ENCODE measurements around the gene SULT2A1.

DNA sequence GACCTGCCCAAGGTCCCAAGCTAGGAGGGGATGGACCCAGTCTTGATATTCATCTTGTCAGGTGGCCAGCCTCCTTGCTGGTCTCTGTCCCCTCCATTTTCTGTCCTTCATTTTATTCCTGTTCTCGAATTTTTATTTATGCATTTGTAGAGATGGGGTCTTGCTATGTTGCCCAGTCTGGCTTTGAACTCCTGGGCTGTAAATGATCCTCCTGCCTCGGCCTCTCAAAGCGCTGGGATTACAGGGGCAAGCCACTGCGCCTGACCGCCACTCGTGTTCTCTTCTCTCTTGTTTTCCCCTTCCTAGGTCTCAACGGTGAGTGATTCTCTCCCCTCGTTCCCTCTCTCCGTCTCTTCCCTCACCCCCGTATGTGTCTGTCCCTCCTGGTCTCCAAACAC lies 37.7 kb downstream of the SULT2A1 start:
- TF ChIP-seq, protein P1, sequence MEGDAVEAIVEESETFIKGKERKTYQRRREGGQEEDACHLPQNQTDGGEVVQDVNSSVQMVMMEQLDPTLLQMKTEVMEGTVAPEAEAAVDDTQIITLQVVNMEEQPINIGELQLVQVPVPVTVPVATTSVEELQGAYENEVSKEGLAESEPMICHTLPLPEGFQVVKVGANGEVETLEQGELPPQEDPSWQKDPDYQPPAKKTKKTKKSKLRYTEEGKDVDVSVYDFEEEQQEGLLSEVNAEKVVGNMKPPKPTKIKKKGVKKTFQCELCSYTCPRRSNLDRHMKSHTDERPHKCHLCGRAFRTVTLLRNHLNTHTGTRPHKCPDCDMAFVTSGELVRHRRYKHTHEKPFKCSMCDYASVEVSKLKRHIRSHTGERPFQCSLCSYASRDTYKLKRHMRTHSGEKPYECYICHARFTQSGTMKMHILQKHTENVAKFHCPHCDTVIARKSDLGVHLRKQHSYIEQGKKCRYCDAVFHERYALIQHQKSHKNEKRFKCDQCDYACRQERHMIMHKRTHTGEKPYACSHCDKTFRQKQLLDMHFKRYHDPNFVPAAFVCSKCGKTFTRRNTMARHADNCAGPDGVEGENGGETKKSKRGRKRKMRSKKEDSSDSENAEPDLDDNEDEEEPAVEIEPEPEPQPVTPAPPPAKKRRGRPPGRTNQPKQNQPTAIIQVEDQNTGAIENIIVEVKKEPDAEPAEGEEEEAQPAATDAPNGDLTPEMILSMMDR (IDR thresholded peaks at IDR 0.05), result no peak
- no peak for TF ChIP-seq POLR2A (IDR thresholded peaks at IDR 0.05)

Data from breast epithelium (tissue), 3 donors.